ENCODE results near the gene LPAR3.

DNA sequence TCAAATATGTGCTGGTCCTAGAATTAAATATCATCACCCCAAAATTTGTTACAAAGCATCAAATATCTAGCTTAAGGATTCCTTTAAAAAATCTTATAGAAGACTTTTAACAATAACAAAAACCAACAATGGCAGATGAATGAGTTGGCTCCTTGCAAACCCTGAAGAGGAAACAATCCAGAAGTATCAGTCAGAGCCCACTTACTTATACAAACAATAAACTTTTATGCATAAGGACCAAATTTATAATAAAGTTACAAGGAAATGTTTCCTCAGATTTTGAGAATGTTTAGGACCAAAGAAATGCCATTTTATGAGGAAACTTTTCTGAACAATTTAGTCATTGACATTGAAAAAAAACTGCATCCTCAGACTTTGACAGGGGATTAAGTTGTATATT is 52.7 kb downstream of the LPAR3 start:
- TF ChIP-seq, protein P1, sequence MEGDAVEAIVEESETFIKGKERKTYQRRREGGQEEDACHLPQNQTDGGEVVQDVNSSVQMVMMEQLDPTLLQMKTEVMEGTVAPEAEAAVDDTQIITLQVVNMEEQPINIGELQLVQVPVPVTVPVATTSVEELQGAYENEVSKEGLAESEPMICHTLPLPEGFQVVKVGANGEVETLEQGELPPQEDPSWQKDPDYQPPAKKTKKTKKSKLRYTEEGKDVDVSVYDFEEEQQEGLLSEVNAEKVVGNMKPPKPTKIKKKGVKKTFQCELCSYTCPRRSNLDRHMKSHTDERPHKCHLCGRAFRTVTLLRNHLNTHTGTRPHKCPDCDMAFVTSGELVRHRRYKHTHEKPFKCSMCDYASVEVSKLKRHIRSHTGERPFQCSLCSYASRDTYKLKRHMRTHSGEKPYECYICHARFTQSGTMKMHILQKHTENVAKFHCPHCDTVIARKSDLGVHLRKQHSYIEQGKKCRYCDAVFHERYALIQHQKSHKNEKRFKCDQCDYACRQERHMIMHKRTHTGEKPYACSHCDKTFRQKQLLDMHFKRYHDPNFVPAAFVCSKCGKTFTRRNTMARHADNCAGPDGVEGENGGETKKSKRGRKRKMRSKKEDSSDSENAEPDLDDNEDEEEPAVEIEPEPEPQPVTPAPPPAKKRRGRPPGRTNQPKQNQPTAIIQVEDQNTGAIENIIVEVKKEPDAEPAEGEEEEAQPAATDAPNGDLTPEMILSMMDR (IDR thresholded peaks at IDR 0.05) = no peak
- TF ChIP-seq POLR2A (IDR thresholded peaks at IDR 0.05) = no peak
